ENCODE results near the gene C2orf81. TPM values are rescaled to one million over a fixed set of nuclear protein-coding genes. Genes with fewer than 3 reads are reported as not detected.
"Not testable (repeated sequence)": the region's sequence is repeated elsewhere in the genome, so short reads cannot be mapped to it uniquely, and the experiment has no call there.

C2orf81 gene
- total RNA-seq: 1 to 10 TPM; 2.9 to 3.4 TPM
- 3.4 TPM for polyA plus RNA-seq (2013, experiment 1 of 2)
- 2.9 TPM for polyA plus RNA-seq (2013, experiment 2 of 2)
- 0 to 1.5 (median 0.41) reads per million in 172 experiments for total RNA-seq

- ATAC-seq (ENCODE audit: poor library complexity) (peak; percentile 82), DNase-seq (peak; percentile 85 to 97 (median 94))
- intact Hi-C loops (cut with DNase I, micrococcal nuclease): loop anchor here (1.0 to 5.0 kb wide), 4 partner anchors 33 to 62 kb away; partner anchors contain the start of genes INO80B (in 1 of the 2), MRPL53 (in 1 of the 2) and TTC31 (in 1 of the 2)
- TF ChIP-seq CTCF (IDR thresholded peaks at IDR 0.05): no peak
- H3K36me3 Mint-ChIP-seq (ENCODE audit: low read depth): peaks cover 10% of the 10 kb centered on the region
- no peaks in the 10 kb centered on the region for H3K9me3 ChIP-seq (ENCODE audit: control insufficient read depth in 1 of 2, insufficient read depth in 1 of 2, low read length in 2 of 2)
- no peaks in the 10 kb centered on the region for H3K27me3 Mint-ChIP-seq
- CTCF ChIA-PET: interaction anchor here (1.0 to 1.3 kb wide), 3 partner anchors 30 to 62 kb away, joined by 4 to 7 read pairs (median 6); partner anchors contain the start of genes CCDC142, INO80B and TTC31
- peak within 1 kb of the TSS; percentile 98 for H3K4me3 ChIP-seq (ENCODE audit: low read length)
- peaks cover 20% of the 10 kb centered on the region for H3K4me1 ChIP-seq (ENCODE audit: insufficient read depth, low read length)
- no peaks in the 10 kb centered on the region for H3K27me3 ChIP-seq (ENCODE audit: control insufficient read depth in 1 of 2, insufficient read depth in 2 of 2, low read length in 2 of 2)
- peak within 1 kb of the TSS; percentile 100 for H3K4me3 Mint-ChIP-seq
- H3K27ac ChIP-seq (ENCODE audit: low read depth in 1 of 2, low read length in 2 of 2): peak within 1 kb of the TSS; percentile 82 to 98
- peaks cover 39% of the 10 kb centered on the region for H3K4me1 Mint-ChIP-seq (ENCODE audit: low read depth)
- POLR2A ChIA-PET: interaction anchor here (0.7 to 3.0 kb wide), 14 partner anchors 18 to 242 kb away, joined by 3 to 25 read pairs (median 5); partner anchors contain the start of genes CCDC142, INO80B, MOB1A and MRPL53
- peaks cover 11% of the 10 kb centered on the region for H3K36me3 ChIP-seq (ENCODE audit: insufficient read depth, low read length)
- peak within 1 kb of the TSS; percentile 96 for H3K27ac Mint-ChIP-seq
- no peaks in the 10 kb centered on the region for H3K9me3 Mint-ChIP-seq
Measured at GRCh38 chr2:74421221-74421870, at the start of gene C2orf81, which contains the start of gene WDR54. Gene C2orf81, minus strand, starts transcription at chr2:74421619. Its CDS starts 59 bp downstream, at chr2:74421560. Gene WDR54, plus strand, starts transcription at chr2:74421730. Its CDS starts 424 bp downstream, at chr2:74422154.

GRCh38 chr2:74470742-74471141 lies 49.3 kb upstream of the C2orf81 start:
- Histone ChIP-seq H3K36me3 (ENCODE audit: insufficient read depth, low read length) (peaks cover 17% of the 10 kb centered on the region), H3K4me1 (ENCODE audit: insufficient read depth, low read length) (peaks cover 35% of the 10 kb centered on the region)
- H3K9me3 ChIP-seq (ENCODE audit: control insufficient read depth in 1 of 2, insufficient read depth in 1 of 2, low read length in 2 of 2); H3K4me3 ChIP-seq (ENCODE audit: low read length); H3K27me3 ChIP-seq (ENCODE audit: control insufficient read depth in 1 of 2, insufficient read depth in 2 of 2, low read length in 2 of 2); DNase-seq; H3K9me3 Mint-ChIP-seq; H3K27me3 Mint-ChIP-seq; H3K27ac ChIP-seq (ENCODE audit: low read depth in 1 of 2, low read length in 2 of 2); ATAC-seq (ENCODE audit: poor library complexity): not testable (repeated sequence)
- intact Hi-C loops (cut with DNase I, micrococcal nuclease): loop anchor here (5.0 kb wide), 2 partner anchors 48 to 78 kb away; partner anchors contain the start of genes C2orf81 (in 1 of the 2) and WDR54 (in 1 of the 2)
- Mint-ChIP-seq H3K4me3 (peak overlapping the region; percentile 79), H3K36me3 (ENCODE audit: low read depth) (peaks cover 34% of the 10 kb centered on the region), H3K4me1 (ENCODE audit: low read depth) (peaks cover 30% of the 10 kb centered on the region), H3K27ac (peak overlapping the region; percentile 83)
- ChIA-PET CTCF (interaction anchor here (0.6 to 1.0 kb wide), 2 partner anchors 13 to 691 kb away, joined by 3 read pairs; partner anchors contain the start of genes DUSP11 and WBP1), POLR2A (interaction anchor here (3.8 to 9.1 kb wide), 2 partner anchors 11 to 14 kb away, joined by 86 to 225 read pairs; partner anchors contain the start of genes CCDC142, INO80B, TTC31 and WBP1)

- Mint-ChIP-seq H3K9me3 (no peaks in the 10 kb centered on the region), H3K4me3 (peak overlapping the region; percentile 82), H3K36me3 (ENCODE audit: low read depth) (peaks cover 16% of the 10 kb centered on the region), H3K4me1 (ENCODE audit: low read depth) (peaks cover 30% of the 10 kb centered on the region), H3K27me3 (no peaks in the 10 kb centered on the region), H3K27ac (peak overlapping the region; percentile 97)
- H3K36me3 ChIP-seq (ENCODE audit: insufficient read depth, low read length): peaks cover 25% of the 10 kb centered on the region
- intact Hi-C loops (cut with DNase I, micrococcal nuclease): no loop called here
- ChIA-PET CTCF (interaction anchor here (1.3 kb wide), 1 partner anchor 11 kb away, joined by 4 read pairs; no protein-coding TSS in a partner anchor), POLR2A (interaction anchor here (0.7 to 1.8 kb wide), 2 partner anchors 9 to 46 kb away, joined by 4 to 12 read pairs; partner anchors contain the start of gene INO80B)
- ATAC-seq (ENCODE audit: poor library complexity): no peak
- TF ChIP-seq CTCF (IDR thresholded peaks at IDR 0.05): no peak
- H3K27ac ChIP-seq (ENCODE audit: low read depth in 1 of 2, low read length in 2 of 2): peak overlapping the region in 1 of 2 donors; percentile 80
- H3K9me3 ChIP-seq (ENCODE audit: control insufficient read depth in 1 of 2, insufficient read depth in 1 of 2, low read length in 2 of 2): no peaks in the 10 kb centered on the region
- peak in 1 of 14 experiments; percentile 36 for DNase-seq
- peak overlapping the region; percentile 81 for H3K4me3 ChIP-seq (ENCODE audit: low read length)
- peaks cover 24% of the 10 kb centered on the region for H3K4me1 ChIP-seq (ENCODE audit: insufficient read depth, low read length)
- H3K27me3 ChIP-seq (ENCODE audit: control insufficient read depth in 1 of 2, insufficient read depth in 2 of 2, low read length in 2 of 2): no peaks in the 10 kb centered on the region
Measured at GRCh38 chr2:74464406-74464805, 43.0 kb upstream of the C2orf81 start.
